Activated CD4-positive, CD25-positive, alpha-beta regulatory T cell treated with anti-CD3 and anti-CD28 coated beads, Interleukin-2, amount 50 U/mL, for 16 hours (primary cell): ENCODE data around the gene EIF3J.
"Not testable (repeated sequence)": the region's sequence is repeated elsewhere in the genome, so short reads cannot be mapped to it uniquely, and the experiment has no call there.

Experiments
- DNase-seq: peaks from one replicate; pipeline ENCODE4 v3.0.0-alpha.2; 2020; ENCODE audit warnings: low read depth, low spot score

EIF3J gene

DNA sequence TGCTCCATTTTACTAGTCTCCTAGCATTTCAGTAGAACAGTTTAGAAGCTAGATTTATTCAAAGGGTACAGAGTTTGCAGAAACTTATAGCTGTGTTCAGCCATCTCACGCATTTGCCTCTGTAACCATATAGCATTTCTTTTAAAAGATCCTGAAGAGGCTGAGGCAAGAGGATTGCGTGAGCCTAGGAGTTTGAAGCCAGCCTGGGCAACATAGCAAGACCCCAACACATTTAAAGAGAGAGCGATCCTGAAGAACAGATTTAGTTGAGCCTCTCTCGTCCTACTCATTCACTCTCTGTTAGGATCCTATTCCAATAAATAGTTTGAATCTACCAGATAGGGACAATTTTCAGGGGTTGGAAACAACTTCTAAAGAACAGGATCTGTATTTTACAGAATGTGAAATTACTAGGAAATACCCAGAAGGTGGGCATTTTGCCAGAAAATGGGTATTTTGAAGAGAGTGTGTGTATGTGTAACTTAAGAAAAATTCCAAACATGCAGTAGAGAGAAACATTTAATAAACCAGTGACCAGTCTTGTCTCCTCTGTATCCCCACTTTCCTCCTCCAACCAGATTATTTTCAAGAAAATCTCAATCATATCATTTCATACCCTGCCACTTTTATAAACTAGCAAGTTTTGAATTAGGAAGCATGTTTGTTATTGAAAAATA lies 4.5 kb downstream of the EIF3J start:
- no peak for DNase-seq

DNA sequence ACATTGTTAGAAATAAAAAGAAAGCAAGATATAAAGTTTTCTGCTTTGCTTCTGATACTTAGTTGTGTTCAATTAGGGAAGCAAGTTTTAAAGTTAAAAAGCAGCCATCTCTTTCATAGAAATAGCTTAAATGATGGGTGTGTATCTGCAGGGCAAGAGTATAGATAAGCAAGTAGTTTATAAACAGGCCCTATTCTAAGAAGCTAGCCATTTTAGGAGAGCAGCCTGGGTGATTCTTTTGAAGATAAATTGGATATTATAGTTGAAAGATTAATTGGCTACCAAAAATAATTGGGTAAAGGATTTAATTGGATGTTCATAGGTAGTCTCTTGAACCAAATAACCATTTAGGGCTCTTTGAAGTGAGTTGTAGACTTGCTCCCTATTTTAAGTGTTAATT lies 5.6 kb downstream of the EIF3J start:
- DNase-seq, result no peak

DNA sequence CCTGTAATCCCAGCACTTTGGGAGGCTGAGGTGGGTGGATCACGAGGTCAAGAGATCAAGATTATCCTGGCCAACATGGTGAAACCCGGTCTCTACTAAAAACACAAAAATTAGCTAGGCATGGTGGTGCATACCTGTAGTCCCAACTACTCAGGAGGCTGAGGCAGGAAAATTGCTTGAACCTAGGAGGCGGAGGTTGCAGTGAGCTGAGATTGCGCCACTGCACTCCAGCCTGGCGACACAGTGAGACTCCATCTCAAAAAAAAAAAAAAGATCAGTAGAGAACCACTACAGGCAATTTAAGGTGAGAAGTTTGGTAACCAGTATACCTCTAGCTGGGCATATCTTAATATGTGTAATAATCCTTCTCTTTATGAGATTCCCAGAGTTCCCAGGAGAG lies 7.8 kb downstream of the EIF3J start:
- DNase-seq, result not testable (repeated sequence)

DNA sequence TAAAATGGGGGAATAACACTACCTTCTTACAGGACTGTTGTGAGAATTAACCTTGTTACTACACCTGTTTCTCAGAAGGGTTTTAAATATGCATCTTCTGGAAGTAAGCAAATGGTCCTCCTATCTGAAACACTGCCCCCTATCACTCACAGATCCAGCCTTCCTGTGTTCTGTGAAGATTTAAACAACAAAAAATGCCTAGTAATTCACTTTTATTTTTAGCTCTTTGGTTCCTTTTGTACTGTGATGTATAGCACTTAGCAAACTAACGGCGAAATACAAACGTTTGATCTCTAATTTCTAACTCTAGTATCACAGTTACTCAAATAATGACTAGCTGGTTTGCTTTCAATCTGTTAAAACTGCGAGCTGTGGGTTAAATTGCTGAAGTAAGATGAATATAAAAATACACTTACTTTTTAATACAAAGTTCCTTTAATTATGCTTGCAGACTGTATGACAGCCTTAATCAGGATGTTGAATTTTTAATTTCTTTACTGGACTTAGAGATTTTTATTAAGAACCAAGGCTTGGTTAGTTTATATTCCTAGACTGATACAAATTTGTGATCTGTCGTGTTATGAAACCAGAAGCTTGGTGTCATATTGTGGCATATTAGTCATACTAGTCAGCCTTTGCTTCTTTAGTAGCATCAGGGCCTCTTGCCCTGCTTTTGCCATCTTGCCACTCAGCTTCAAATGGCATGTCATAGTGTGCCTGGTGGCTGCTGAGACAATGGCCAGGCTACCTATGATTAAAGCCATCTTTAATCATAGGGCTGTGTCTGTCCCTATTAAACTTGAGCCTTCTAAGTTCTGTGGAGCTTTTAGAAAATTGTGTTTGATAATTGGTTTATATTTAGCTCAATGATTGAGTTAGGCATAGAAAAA lies 9.2 kb downstream of the EIF3J start:
- peak; percentile 28 for DNase-seq

DNA sequence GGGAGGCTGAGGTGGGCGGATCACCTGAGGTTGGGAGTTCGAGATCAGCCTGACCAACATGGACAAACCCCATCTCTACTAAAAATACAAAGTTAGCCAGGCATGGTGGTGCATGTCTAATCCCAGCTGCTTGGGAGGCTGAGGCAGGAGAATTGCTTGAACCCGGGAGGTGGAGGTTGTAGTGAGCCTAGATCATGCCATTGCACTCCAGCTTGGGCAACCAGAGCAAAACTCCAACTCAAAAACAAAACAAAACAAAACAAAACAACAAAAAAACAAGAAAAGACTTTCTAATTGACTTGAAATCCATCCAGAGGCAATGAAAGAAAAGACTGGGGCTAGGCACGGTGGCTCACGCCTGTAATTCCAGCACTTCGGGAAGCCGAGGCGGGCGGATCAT lies 12.2 kb downstream of the EIF3J start:
- not testable (repeated sequence) for DNase-seq

DNA sequence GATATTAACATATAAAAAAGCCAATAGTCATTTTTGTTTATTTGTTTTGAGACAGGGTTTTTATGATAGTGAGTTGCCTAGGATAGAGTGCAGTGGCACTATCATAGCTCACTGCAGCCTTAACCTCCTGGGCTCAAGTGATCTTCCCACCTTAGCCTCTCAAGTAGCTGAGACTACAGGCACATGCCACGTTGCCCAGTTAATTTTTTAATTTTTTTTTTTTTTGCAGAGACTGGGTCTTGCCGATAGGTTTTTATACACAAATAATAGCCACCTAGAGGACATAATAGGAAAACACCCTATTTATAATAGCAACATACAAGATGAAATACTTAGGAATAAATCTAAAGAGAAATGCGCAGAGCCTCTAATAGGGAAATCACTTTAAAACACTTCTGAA lies 13.3 kb downstream of the EIF3J start:
- no peak for DNase-seq

DNA sequence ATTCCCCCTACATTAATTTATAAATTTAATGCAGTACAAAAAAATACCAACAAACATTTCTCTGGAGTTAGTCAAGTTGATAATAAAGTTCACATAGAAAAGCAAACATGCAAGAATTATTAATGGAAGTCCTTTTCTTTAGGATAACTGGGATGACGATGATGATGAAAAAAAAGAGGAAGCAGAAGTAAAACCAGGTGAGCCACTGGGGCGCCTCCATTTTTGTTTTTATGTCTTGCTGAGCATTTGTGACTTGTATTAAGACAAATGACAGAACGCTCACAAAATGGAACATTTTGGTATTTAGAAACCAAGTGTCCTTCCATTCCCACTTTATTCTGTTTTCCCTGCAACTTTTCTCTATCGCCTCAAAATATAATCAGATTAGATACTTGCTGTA lies 13.8 kb downstream of the EIF3J start:
- DNase-seq, result no peak

DNA sequence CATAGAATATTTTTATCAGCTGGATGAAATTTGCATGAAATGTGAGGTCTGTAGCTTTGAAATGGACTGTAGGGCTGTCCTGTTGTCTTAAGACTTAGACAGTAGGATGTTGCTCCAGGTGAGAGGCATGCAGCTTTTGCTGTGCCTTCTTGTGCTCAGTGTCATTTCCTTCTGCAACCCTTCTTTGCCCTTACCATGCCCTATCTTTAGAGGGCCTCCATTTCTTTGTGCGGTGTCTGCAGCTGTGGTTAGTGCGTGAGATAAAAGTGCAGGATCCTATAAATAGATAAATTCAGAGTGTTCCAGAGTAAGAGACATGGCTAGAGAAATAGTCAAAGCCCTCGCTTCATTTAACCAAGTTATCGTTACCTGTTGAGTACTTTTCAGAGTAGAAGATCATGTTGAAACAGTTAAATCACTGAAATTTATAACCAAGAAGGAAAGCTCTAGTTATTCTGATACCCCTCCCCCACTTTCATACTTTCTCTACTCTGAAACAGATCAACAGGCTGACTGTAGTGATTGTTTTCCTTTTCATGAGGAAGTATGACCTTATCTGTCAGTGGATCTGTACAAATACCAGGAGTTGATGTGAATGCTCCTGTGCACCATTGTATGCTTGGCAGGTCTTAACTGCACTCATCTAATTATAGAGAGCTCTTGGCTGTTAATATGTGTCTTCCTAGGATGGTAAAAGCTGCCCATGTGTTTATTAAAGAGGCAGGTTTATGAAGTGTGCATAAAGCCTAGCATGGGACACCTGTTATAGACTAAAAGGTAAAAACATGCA lies 18.2 kb downstream of the EIF3J start:
- DNase-seq, result no peak

DNA sequence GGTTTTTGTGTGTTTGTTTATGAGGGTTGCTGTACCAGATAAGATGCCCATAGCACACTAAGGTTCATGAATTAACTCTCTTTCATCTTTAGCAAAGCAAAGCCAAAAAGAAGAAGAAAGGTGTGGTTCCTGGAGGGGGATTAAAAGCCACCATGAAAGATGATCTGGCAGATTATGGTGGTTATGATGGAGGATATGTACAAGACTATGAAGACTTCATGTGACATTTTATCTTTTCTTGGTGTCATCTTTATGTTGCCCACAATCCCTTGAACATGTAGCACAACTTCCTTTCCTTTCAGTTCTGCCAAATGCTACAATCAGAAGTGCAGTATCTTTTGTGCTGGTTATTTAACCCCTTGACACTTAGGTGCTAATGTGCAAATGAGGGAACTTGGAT lies 24.0 kb downstream of the EIF3J start:
- DNase-seq, result not testable (repeated sequence)

DNA sequence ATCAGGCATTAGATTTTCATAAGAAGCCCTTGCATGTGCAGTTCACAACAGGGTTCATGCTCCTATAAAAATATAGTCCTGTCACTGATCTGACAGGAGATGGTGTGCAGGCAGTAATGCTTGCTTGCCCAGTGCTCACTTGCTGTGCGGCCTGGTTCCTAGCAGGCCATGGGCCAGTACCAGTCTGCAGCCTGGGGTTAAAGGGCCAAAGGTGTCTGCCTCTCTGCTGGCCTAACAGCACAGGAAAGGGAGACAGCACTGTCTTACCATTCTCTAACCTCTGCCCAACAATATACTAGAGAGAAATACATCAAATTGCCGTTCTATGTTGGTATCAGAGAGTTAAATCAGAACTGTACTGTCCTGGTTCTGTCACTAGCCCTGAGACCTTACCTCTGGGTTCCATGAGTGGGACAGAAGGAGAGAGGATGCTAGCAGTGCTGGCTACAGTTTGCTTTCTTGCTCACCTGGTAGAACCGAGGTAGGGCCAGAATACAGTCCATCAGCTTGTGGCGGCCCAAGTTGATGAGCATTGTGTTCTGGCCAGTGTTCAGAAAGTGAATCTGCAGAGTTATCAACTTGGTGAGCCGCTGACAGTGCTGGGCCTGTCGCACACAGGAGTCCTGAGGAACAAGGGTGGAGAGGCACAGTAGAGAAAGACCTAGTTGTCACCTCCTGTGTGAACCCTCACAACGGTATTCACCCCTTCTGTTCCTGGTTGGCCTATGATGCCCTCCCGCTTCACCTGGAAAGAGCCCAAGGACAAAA lies 28.6 kb downstream of the EIF3J start:
- DNase-seq, result no peak

DNA sequence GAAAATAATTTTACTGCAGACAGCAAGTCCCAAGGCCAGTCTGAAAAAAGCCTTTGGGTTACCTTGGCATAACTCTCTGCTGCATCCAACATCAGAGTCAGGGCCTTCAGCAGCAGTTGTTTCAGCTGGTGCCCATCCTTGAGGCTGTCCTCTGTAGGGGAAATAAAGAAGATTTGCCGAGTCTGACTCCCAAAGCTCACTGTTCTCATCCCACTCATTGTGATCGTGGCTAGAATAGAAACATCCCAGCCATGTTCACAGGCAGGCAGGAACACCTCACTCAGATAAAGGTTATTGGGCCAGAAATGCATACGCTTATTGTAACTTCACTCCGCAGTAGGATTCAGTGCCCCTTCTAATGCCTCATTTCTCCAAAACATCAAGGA lies 29.2 kb downstream of the EIF3J start:
- DNase-seq, result no peak

DNA sequence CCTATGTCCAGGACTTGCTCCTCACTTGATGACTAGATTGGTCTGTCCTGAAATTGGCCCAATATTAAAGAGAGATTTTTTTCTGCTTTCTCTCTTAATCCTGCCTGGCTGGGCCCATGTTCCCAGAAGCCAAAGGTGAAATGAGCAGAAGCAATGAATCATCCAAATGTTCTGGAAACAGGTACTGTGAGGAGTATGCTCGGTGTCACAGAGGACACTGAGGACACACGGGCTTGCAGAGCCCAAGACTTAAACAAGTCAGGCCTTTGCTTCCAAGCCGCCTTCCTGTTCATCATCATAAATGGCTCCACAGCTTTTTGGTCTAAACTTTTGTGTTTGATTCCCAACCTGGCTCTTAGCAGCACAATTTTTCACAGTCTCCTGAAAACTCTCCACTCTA lies 31.4 kb downstream of the EIF3J start:
- DNase-seq, result no peak

DNA sequence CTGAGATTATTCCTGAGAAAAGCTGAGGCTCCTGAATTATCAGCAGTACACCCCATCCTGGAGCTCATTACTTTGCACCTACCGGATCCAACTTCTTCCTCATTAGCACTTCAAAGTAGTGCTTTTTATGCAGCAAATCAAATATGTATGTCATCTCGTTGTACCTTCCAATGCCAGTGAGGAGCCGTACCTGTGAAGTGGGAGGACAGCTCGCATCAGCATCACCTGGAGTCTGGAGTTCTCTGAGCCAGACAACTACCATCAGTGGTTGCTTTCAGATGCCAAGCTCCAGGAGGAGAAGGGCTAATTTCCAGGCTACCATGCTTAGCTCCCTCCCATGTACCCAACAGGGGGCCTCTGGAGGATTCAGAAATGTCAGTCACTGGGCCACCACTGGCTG lies 32.4 kb downstream of the EIF3J start:
- DNase-seq, result no peak

DNA sequence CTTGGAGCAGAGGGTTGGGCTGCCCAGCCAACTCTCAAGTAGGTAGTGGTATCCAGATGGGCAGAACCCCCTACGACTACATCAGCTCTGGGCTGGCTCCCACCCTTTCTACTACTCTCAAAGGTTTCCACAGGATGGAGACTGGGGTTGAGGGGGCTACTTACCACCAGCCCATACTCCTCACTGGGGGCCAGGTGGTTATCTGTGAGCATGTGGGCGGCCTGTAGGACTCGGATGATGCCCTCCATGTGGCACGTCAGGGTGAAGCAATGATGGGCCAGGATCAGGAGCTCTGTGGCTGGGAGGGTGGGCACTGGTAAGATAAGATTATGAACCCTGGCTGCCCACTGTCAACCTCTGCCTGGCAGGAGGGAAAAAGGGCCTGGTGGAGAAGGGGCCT lies 33.4 kb downstream of the EIF3J start:
- DNase-seq, result no peak

DNA sequence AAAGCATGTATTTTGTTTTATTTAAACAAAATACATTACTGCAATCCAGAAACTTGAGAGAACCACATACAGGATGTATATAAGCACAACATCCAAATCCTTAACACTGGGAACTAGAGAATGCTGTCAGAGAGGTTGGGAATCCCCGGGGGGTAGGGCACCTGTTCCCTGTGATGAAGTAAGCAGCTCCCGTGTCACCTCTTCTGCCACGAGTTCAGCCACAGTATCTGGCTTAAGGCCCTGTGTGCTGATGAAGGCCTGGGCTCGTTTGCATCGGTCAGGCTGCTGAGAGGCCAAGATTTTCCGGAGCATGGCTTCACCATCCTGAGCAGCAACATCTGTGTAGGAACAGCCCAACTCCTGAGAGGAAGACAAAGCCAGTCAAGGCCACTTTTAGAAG lies 36.4 kb downstream of the EIF3J start:
- DNase-seq, result no peak

DNA sequence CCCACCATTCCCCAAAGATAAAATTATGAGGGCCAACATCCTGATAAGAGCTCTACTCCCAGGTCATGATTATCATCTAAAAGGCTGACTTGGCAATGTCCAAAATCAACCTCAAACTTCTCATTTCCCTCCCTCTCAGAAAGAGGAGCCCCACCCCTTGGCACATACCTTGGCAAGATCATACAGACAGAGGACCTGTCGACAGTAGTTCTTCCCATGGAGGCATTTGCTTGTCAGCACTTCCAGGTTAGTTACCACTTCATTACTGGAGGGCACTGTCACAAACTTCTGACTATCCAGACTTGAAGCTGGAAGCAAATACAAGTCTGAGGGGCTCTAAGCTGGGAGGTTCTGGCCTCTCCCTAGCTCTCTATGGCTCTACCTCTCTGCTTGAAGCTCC lies 37.8 kb downstream of the EIF3J start:
- no peak for DNase-seq

DNA sequence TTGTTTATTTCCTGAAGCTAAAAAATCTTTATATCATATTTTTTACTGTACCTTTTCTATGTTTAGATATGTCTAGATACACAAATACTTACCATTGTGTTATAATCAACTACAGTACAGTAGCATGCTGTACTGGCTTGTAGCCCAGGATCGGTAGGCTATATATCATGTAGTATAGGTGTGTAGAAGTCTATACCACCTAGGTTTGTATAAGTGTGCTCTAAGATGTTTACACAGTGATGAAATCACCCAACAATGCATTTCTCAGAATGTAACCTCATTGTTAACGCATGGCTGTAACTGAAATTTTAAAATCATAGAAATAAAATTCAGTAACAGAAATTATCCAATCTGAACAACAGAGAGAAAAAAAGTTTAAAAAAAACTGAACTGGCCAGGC lies 43.2 kb downstream of the EIF3J start:
- DNase-seq, result no peak

DNA sequence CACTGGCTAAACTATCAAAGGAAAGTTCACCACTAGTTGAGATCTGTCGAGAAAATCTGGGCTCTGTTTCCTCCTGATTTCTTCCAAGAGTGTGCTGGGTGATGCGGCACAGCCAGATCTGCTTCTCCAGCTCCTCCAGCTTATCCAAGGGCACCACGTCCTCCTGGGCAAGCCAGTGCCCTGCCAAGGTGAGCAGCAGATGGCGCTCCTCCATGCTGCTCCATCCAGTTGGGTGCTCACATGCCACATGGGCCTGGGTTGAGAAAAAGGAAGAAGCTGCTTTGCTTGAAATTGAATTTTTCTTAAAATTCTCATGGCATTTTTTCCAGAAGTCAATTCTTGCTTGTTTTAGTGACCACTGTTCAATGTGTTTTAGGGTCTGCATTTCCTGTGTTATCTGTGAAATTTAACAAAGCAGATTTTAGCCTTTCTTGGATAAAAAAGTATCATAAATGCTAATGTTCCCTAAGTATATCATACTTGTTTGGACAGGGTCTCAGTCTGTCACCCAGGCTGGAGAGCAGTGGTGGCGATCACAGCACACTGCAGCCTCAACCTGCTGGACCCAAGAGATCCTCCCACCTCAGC lies 47.3 kb downstream of the EIF3J start:
- DNase-seq, result peak; percentile 40

DNA sequence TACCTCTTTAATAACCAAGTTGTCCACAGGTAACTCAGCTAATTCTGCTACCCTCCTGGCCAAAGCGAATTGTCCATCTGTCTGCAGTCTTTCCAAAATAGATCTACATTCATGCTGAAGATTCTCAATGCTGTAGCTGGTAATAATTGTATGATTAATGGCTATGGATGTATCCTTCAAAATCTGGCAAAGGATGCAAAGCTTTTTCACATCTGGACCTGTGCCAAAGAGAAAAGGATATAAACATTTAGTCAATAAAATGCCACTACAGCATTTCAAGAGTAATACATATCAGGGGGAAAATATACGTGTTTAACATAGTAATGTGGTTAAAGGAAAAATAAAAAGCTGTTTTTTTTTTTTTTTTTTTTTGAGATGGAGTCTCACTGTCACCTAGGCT lies 48.7 kb downstream of the EIF3J start:
- DNase-seq, result no peak

DNA sequence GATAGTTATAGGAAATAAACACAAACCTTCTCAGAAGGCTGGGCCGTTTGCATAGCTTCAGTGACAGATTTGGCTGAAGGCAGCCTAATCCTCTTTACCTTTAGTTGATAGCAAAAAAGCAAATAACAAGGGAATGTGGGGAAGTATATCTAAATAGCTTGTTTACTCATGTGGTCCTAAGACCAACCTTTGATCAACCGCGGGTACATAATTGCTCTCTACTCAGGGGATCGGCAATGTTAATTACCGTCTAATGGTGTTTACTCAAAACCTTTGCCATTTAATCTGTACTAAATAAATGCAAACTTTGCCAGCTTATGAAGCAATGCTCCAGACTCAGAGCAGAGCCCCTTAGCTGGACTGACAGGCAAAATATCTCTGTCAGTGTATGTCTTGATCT lies 51.6 kb downstream of the EIF3J start:
- no peak for DNase-seq

DNA sequence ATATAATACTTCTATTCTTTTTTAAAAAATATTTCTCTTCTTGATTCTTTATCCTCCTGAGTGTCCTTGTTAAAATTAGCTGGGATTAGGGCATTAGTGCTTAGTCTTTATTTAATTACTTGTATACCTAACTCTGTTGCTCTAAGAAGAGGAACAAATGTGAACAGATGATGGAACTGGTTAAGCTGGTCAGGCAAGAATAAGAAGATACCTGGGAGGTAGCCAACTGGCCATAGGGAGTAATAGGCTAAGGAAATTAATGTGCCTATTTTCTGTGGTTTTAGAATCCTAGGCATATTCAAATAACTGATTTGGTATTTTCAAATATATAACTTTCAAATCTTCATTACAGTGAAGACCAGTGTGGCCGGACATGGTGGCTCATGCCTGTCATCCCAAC lies 54.4 kb downstream of the EIF3J start:
- DNase-seq, result no peak
